Measurements from ENCODE around the gene DOCK2.

DOCK2 gene

GRCh38 chr5:169901896-169902295 lies 264.8 kb downstream of the DOCK2 start:
- no peak for DNase-seq (ENCODE audit: extremely low read depth, low read depth)
- no peak overlapping the region for H3K4me3 ChIP-seq (replicated peaks; ENCODE audit: low read depth, low read length)
- TF ChIP-seq CTCF (IDR thresholded peaks at IDR 0.05; ENCODE audit: low read depth, low read length, missing control alignments) = no peak

- TF ChIP-seq CTCF (IDR thresholded peaks at IDR 0.05; ENCODE audit: low read depth, low read length, missing control alignments) = no peak
- DNase-seq (ENCODE audit: extremely low read depth, low read depth) = no peak
- H3K4me3 ChIP-seq (replicated peaks; ENCODE audit: low read depth, low read length) = no peak overlapping the region
These were observed 267.0 kb downstream of the DOCK2 start for GRCh38 chr5:169904059-169904458.

GRCh38 chr5:169904508-169904907 lies 267.4 kb downstream of the DOCK2 start:
- DNase-seq (ENCODE audit: extremely low read depth, low read depth) = no peak
- TF ChIP-seq CTCF (IDR thresholded peaks at IDR 0.05; ENCODE audit: low read depth, low read length, missing control alignments) = no peak
- H3K4me3 ChIP-seq (replicated peaks; ENCODE audit: low read depth, low read length) = no peak overlapping the region

GRCh38 chr5:169905017-169905416 lies 267.9 kb downstream of the DOCK2 start:
- TF ChIP-seq CTCF (IDR thresholded peaks at IDR 0.05; ENCODE audit: low read depth, low read length, missing control alignments) = no peak
- no peak overlapping the region for H3K4me3 ChIP-seq (replicated peaks; ENCODE audit: low read depth, low read length)
- DNase-seq (ENCODE audit: extremely low read depth, low read depth) = no peak

GRCh38 chr5:169906745-169907649 lies 269.9 kb downstream of the DOCK2 start:
- no peak for TF ChIP-seq CTCF (IDR thresholded peaks at IDR 0.05; ENCODE audit: low read depth, low read length, missing control alignments)
- DNase-seq (ENCODE audit: extremely low read depth, low read depth) = no peak
- no peak overlapping the region for H3K4me3 ChIP-seq (replicated peaks; ENCODE audit: low read depth, low read length)

- H3K4me3 ChIP-seq (replicated peaks; ENCODE audit: low read depth, low read length) = no peak overlapping the region
- no peak for DNase-seq (ENCODE audit: extremely low read depth, low read depth)
These were observed 271.8 kb downstream of the DOCK2 start for GRCh38 chr5:169908864-169909263.

More at GRCh38 chr5:169908864-169909263, 271.8 kb downstream of the DOCK2 start:
- TF ChIP-seq CTCF (IDR thresholded peaks at IDR 0.05; ENCODE audit: low read depth, low read length, missing control alignments) = no peak

Measured in HFF-Myc (cell line).